ENCODE measurements around the gene EDNRA.

The EDNRA gene

GRCh38 chr4:147548256-147548655 is 67.4 kb downstream of the EDNRA start:
- Histone ChIP-seq H3K36me3 (ENCODE audit: insufficient read depth, low read length) (no peaks in the 10 kb centered on the region), H4K20me1 (ENCODE audit: insufficient read depth, low read length, poor library complexity, severe bottlenecking) (no peaks in the 10 kb centered on the region), H3K4me3 (ENCODE audit: low read length, poor library complexity, severe bottlenecking) (no peak overlapping the region), H3F3A (ENCODE audit: low read depth) (no peaks in the 10 kb centered on the region), H3K9me3 (ENCODE audit: insufficient read depth, low read depth, low read length) (no peaks in the 10 kb centered on the region; the same call in 1 of the 2 replicates), H3K9me2 (replicated peaks; ENCODE audit: low read depth, low read length) (no peaks in the 10 kb centered on the region), H3K4me1 (ENCODE audit: insufficient read depth, low read length, poor library complexity, severe bottlenecking) (no peaks in the 10 kb centered on the region), H3K27me3 (ENCODE audit: insufficient read depth, low read length, poor library complexity, severe bottlenecking) (no peaks in the 10 kb centered on the region), H3K9ac (ENCODE audit: low read depth, low read length, poor library complexity, severe bottlenecking) (no peak overlapping the region), H3K79me2 (ENCODE audit: insufficient read depth, low read length) (no peaks in the 10 kb centered on the region), H3K4me2 (ENCODE audit: low read depth, low read length, poor library complexity, severe bottlenecking) (no peak overlapping the region), H2AFZ (ENCODE audit: low read length) (no peak overlapping the region)
- no peak for TF ChIP-seq CTCF (conservative IDR thresholded peaks at IDR 0.05; ENCODE audit: low read length)

- H4K20me1 ChIP-seq (ENCODE audit: insufficient read depth, low read length, poor library complexity, severe bottlenecking), result no peaks in the 10 kb centered on the region
- no peaks in the 10 kb centered on the region; the same call in 1 of the 2 replicates for H3K9me3 ChIP-seq (ENCODE audit: insufficient read depth, low read depth, low read length)
- peak overlapping the region; percentile 20 for H3K4me3 ChIP-seq (ENCODE audit: low read length, poor library complexity, severe bottlenecking)
- H3K79me2 ChIP-seq (ENCODE audit: insufficient read depth, low read length), result no peaks in the 10 kb centered on the region
- H2AFZ ChIP-seq (ENCODE audit: low read length), result peak overlapping the region; percentile 34
- no peaks in the 10 kb centered on the region for H3K27me3 ChIP-seq (ENCODE audit: insufficient read depth, low read length, poor library complexity, severe bottlenecking)
- no peak overlapping the region for H3K9ac ChIP-seq (ENCODE audit: low read depth, low read length, poor library complexity, severe bottlenecking)
- TF ChIP-seq EZH2phosphoT487 (IDR thresholded peaks at IDR 0.05; ENCODE audit: borderline replicate concordance) (no peak), CTCF (conservative IDR thresholded peaks at IDR 0.05; ENCODE audit: low read length) (no peak)
- no peaks in the 10 kb centered on the region for H3K4me1 ChIP-seq (ENCODE audit: insufficient read depth, low read length, poor library complexity, severe bottlenecking)
- no peaks in the 10 kb centered on the region for H3K9me2 ChIP-seq (replicated peaks; ENCODE audit: low read depth, low read length)
- peak overlapping the region; percentile 27 for H3K4me2 ChIP-seq (ENCODE audit: low read depth, low read length, poor library complexity, severe bottlenecking)
- no peaks in the 10 kb centered on the region for H3F3A ChIP-seq (ENCODE audit: low read depth)
- H3K36me3 ChIP-seq (ENCODE audit: insufficient read depth, low read length), result no peaks in the 10 kb centered on the region
Observed at GRCh38 chr4:147550626-147551246, 69.8 kb downstream of the EDNRA start.

GRCh38 chr4:147560625-147561024 is 79.7 kb downstream of the EDNRA start:
- H3K27me3 ChIP-seq (ENCODE audit: insufficient read depth, low read length, poor library complexity, severe bottlenecking), result no peaks in the 10 kb centered on the region
- H3K9me3 ChIP-seq (ENCODE audit: insufficient read depth, low read depth, low read length), result no peaks in the 10 kb centered on the region
- H3K9me2 ChIP-seq (replicated peaks; ENCODE audit: low read depth, low read length), result no peaks in the 10 kb centered on the region
- H3K9ac ChIP-seq (ENCODE audit: low read depth, low read length, poor library complexity, severe bottlenecking), result no peak overlapping the region
- H3K4me3 ChIP-seq (ENCODE audit: low read length, poor library complexity, severe bottlenecking), result no peak overlapping the region
- TF ChIP-seq EZH2phosphoT487 (IDR thresholded peaks at IDR 0.05; ENCODE audit: borderline replicate concordance) (no peak), CTCF (conservative IDR thresholded peaks at IDR 0.05; ENCODE audit: low read length) (no peak)
- peaks cover 8% of the 10 kb centered on the region for H3K4me1 ChIP-seq (ENCODE audit: insufficient read depth, low read length, poor library complexity, severe bottlenecking)
- no peaks in the 10 kb centered on the region for H4K20me1 ChIP-seq (ENCODE audit: insufficient read depth, low read length, poor library complexity, severe bottlenecking)
- H3K79me2 ChIP-seq (ENCODE audit: insufficient read depth, low read length), result no peaks in the 10 kb centered on the region
- no peak overlapping the region for H2AFZ ChIP-seq (ENCODE audit: low read length)
- H3K36me3 ChIP-seq (ENCODE audit: insufficient read depth, low read length), result no peaks in the 10 kb centered on the region
- H3F3A ChIP-seq (ENCODE audit: low read depth), result no peaks in the 10 kb centered on the region
- no peak overlapping the region for H3K4me2 ChIP-seq (ENCODE audit: low read depth, low read length, poor library complexity, severe bottlenecking)

Data from Loucy (cell line).